Esophagus (tissue), 2 donors: ENCODE data around the gene OTX2. TPM values are rescaled to one million over a fixed set of nuclear protein-coding genes. Genes with fewer than 3 reads are reported as not detected.

Experiments
- H3K27ac ChIP-seq, 2 donors: one replicate each; pipeline ENCODE4 v1.5.1; 2013; ENCODE audit warnings: low read depth in 2 of 2, mild to moderate bottlenecking in 2 of 2, inconsistent platforms in 1 of 2, low read length in 1 of 2, moderate library complexity in 1 of 2
- H3K27me3 ChIP-seq, 2 donors: one replicate each; pipeline ENCODE4 v1.6.1; 2013; ENCODE audit warnings: low read length in 2 of 2, control low read depth in 1 of 2, mild to moderate bottlenecking in 1 of 2; ENCODE audit not compliant: insufficient read depth in 2 of 2, control insufficient read depth in 1 of 2
- H3K36me3 ChIP-seq, 2 donors: one replicate each; pipeline ENCODE4 v1.6.1; 2013; ENCODE audit warnings: low read length in 1 of 2; ENCODE audit not compliant: control insufficient read depth in 2 of 2, insufficient read depth in 2 of 2
- H3K4me1 ChIP-seq, 2 donors: one replicate each; pipeline ENCODE4 v1.6.1; 2013; ENCODE audit warnings: low read length in 1 of 2; ENCODE audit not compliant: control insufficient read depth in 2 of 2, insufficient read depth in 2 of 2
- H3K4me3 ChIP-seq, 2 donors: one replicate each; pipeline ENCODE4 v1.5.1; 2013; ENCODE audit warnings: low read length in 2 of 2, mild to moderate bottlenecking in 2 of 2, low read depth in 1 of 2, moderate library complexity in 1 of 2
- H3K9me3 ChIP-seq, 2 donors: one replicate each; pipeline ENCODE4 v1.6.1; 2013; ENCODE audit warnings: mild to moderate bottlenecking in 2 of 2, low read depth in 1 of 2, low read length in 1 of 2, moderate library complexity in 1 of 2; ENCODE audit not compliant: control insufficient read depth in 2 of 2, insufficient read depth in 1 of 2
- WGBS, 2 donors: extraction: QIAGEN DNeasy Blood & Tissue Kit; methylation state at CpG; one replicate each; pipeline ENCODE4 v1.1.7; 2013; 5-methylcytosine and 5-hydroxymethylcytosine counted together
- polyA plus RNA-seq, 2 donors: library from polyadenylated mRNA; stranded (reverse); fragments of 200-250 nt; gene quantifications; one replicate each; pipeline ENCODE4 v1.2.3, GENCODE V29; 2013
- donor health status: healthy with polysubstance abuse.
- donor health status: Bipolar disorder and iron deficiency.

OTX2 gene
- polyA plus RNA-seq, 2 donors = not detected

GRCh38 chr14:56806760-56807159 is 3.5 kb downstream of the OTX2 start:
- Histone ChIP-seq H3K4me3 (no peak overlapping the region), H3K27me3 (peaks cover 9 to 47% of the 10 kb centered on the region in 2 donors)
- 19 to 26% methylated on average over 4 of the region's 4 CpGs for WGBS, 2 donors

GRCh38 chr14:56805992-56806727 is 4.1 kb downstream of the OTX2 start:
- Histone ChIP-seq H3K36me3 (no peaks in the 10 kb centered on the region), H3K4me3 (no peak overlapping the region), H3K27me3 (peaks cover 13 to 46% of the 10 kb centered on the region in 2 donors), H3K4me1 (no peaks in the 10 kb centered on the region), H3K27ac (no peak overlapping the region), H3K9me3 (peaks cover 3 to 9% of the 10 kb centered on the region in 2 donors)
- 9 to 15% methylated on average over 9 of the region's 9 CpGs for WGBS, 2 donors

More at GRCh38 chr14:56806760-56807159, 3.5 kb downstream of the OTX2 start:
- H3K9me3 ChIP-seq = peaks cover 3 to 9% of the 10 kb centered on the region in 2 donors
- no peaks in the 10 kb centered on the region for H3K4me1 ChIP-seq
- H3K36me3 ChIP-seq = no peaks in the 10 kb centered on the region
- H3K27ac ChIP-seq = no peak overlapping the region

GRCh38 chr14:56805201-56805991 is 4.9 kb downstream of the OTX2 start:
- H3K4me1 ChIP-seq = no peaks in the 10 kb centered on the region
- H3K4me3 ChIP-seq = no peak overlapping the region
- H3K27me3 ChIP-seq = peaks cover 13 to 46% of the 10 kb centered on the region in 2 donors
- WGBS, 2 donors = 6 to 7% methylated on average over 18 of the region's 18 CpGs
- peaks cover 3 to 9% of the 10 kb centered on the region in 2 donors for H3K9me3 ChIP-seq
- no peak overlapping the region for H3K27ac ChIP-seq
- H3K36me3 ChIP-seq = no peaks in the 10 kb centered on the region

- Histone ChIP-seq H3K9me3 (peaks cover 2 to 6% of the 10 kb centered on the region in 2 donors), H3K36me3 (no peaks in the 10 kb centered on the region), H3K27me3 (peaks cover 13 to 44% of the 10 kb centered on the region in 2 donors), H3K27ac (no peak overlapping the region), H3K4me1 (no peaks in the 10 kb centered on the region), H3K4me3 (no peak overlapping the region)
- WGBS, 2 donors = 9% methylated on average over 29 of the region's 29 CpGs
These were observed 6.3 kb downstream of the OTX2 start for GRCh38 chr14:56803816-56804535.

DNA sequence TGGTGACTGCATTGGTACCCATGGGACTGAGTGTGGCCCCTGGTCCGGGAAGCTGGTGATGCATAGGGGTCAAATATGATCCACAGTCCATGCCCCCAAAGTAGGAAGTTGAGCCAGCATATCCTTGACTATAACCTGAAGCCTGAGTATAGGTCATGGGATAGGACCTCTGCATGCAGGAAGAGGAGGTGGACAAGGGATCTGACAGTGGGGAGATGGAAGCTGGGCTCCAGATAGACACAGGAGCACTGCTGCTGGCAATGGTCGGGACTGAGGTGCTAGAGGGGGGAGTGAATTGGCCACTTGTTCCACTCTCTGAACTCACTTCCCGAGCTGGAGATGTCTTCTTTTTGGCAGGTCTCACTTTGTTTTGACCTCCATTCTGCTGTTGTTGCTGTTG is 8.4 kb downstream of the OTX2 start:
- Histone ChIP-seq H3K36me3 (no peaks in the 10 kb centered on the region), H3K27ac (no peak overlapping the region), H3K27me3 (peaks cover 13 to 51% of the 10 kb centered on the region in 2 donors), H3K9me3 (peaks cover 5 to 9% of the 10 kb centered on the region in 2 donors), H3K4me3 (no peak overlapping the region), H3K4me1 (peaks cover 5 to 10% of the 10 kb centered on the region in 2 donors)
- WGBS, 2 donors = 47 to 62% methylated on average over 3 of the region's 3 CpGs

DNA sequence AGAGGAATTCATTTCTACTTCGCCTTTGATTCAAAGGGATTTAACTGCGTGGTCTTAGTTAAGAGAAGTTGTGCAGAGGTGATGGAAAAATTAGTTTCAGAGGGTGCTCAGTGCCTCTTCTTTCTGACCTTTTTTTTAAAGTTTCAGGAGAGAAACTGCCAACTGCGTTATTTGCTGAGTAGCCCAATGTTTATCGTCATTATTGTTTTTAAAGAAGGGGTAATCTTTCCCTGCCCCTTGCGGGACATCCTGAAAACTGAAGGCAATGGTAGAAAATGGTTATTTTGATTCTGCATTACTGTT is 11.0 kb downstream of the OTX2 start:
- 16 to 27% methylated on average over 5 of the region's 5 CpGs for WGBS, 2 donors
- Histone ChIP-seq H3K27me3 (peaks cover 7 to 58% of the 10 kb centered on the region in 2 donors), H3K36me3 (no peaks in the 10 kb centered on the region), H3K4me1 (peaks cover 5 to 10% of the 10 kb centered on the region in 2 donors), H3K27ac (no peak overlapping the region), H3K9me3 (peaks cover 4 to 12% of the 10 kb centered on the region in 2 donors), H3K4me3 (no peak overlapping the region)

- WGBS, 2 donors = 13 to 22% methylated on average over 41 of the region's 41 CpGs
- no peak overlapping the region for H3K27ac ChIP-seq
- H3K36me3 ChIP-seq = no peaks in the 10 kb centered on the region
- peaks cover 7 to 59% of the 10 kb centered on the region in 2 donors for H3K27me3 ChIP-seq
- H3K4me1 ChIP-seq = peaks cover 5 to 10% of the 10 kb centered on the region in 2 donors
- no peak overlapping the region for H3K4me3 ChIP-seq
- H3K9me3 ChIP-seq = peaks cover 8 to 15% of the 10 kb centered on the region in 2 donors
These were observed 11.6 kb downstream of the OTX2 start for GRCh38 chr14:56798447-56799342.

- H3K27ac ChIP-seq = no peak overlapping the region
- H3K4me3 ChIP-seq = peak overlapping the region in 1 of 2 donors; percentile 32
- WGBS, 2 donors = 4% methylated on average over 71 to 77 of the region's 77 CpGs
These were observed 12.5 kb downstream of the OTX2 start for GRCh38 chr14:56797569-56798446.

More at GRCh38 chr14:56797569-56798446, 12.5 kb downstream of the OTX2 start:
- peaks cover 8 to 15% of the 10 kb centered on the region in 2 donors for H3K9me3 ChIP-seq
- H3K27me3 ChIP-seq = peaks cover 7 to 52% of the 10 kb centered on the region in 2 donors
- H3K4me1 ChIP-seq = peaks cover 5 to 10% of the 10 kb centered on the region in 2 donors
- H3K36me3 ChIP-seq = no peaks in the 10 kb centered on the region
